Natural killer cell (primary cell): ENCODE results near the gene SEMA4F. TPM values are rescaled to one million over a fixed set of nuclear protein-coding genes. Genes with fewer than 3 reads are reported as not detected.

Source experiments
- ATAC-seq, 3 donors: fragments of 150-1000 bp in 2 of 3; fragments of 200-7000 bp in 1 of 3; cut with Tn5 transposase; 1 replicate in 1 of 3; 2 replicates in 2 of 3; pipeline ENCODE4 v1.10.0; 2021; ENCODE audit warnings: mild to moderate bottlenecking in 2 of 3, moderate library complexity in 2 of 3
- DNase-seq, 2 donors: peaks; one replicate each; pipeline versions ENCODE4 v3.0.0 to v3.0.0-alpha.2; 2013 to 2021; ENCODE audit warnings: mixed read lengths in 1 of 2
- H3K27ac ChIP-seq: one replicate; pipeline ENCODE4 v1.5.1; 2013; ENCODE audit warnings: mild to moderate bottlenecking, low read length
- H3K27me3 ChIP-seq: one replicate; pipeline ENCODE4 v1.6.1; 2013; ENCODE audit warnings: low read length; ENCODE audit not compliant: control insufficient read depth, insufficient read depth
- H3K36me3 ChIP-seq: one replicate; pipeline ENCODE4 v1.6.1; 2013; ENCODE audit warnings: low read length; ENCODE audit not compliant: control insufficient read depth, insufficient read depth
- H3K4me1 ChIP-seq: one replicate; pipeline ENCODE4 v1.6.1; 2013; ENCODE audit warnings: low read length; ENCODE audit not compliant: control insufficient read depth, insufficient read depth
- H3K4me3 ChIP-seq: one replicate; pipeline ENCODE4 v1.5.1; 2013; ENCODE audit warnings: low read length
- H3K9me3 ChIP-seq: one replicate; pipeline ENCODE4 v1.6.1; 2013; ENCODE audit warnings: low read length; ENCODE audit not compliant: control insufficient read depth, insufficient read depth
- H3K27ac Mint-ChIP-seq, 2 donors: one replicate each; pipeline ENCODE4 v1.8.0; 2022; ENCODE audit warnings: mild to moderate bottlenecking in 2 of 2, mixed read lengths in 2 of 2, moderate library complexity in 1 of 2
- H3K27me3 Mint-ChIP-seq, 2 donors: one replicate each; pipeline ENCODE4 v1.8.0; 2022; ENCODE audit warnings: low read depth in 2 of 2, mixed read lengths in 2 of 2
- H3K36me3 Mint-ChIP-seq: one replicate; pipeline ENCODE4 v1.8.0; 2022; ENCODE audit warnings: mixed read lengths
- H3K4me1 Mint-ChIP-seq, 2 donors: one replicate each; pipeline ENCODE4 v1.8.0; 2022; ENCODE audit warnings: mixed read lengths in 2 of 2
- H3K4me3 Mint-ChIP-seq: one replicate; pipeline ENCODE4 v1.8.0; 2022; ENCODE audit warnings: mild to moderate bottlenecking, moderate library complexity, mixed read lengths
- H3K9me3 Mint-ChIP-seq, 2 donors: one replicate each; pipeline ENCODE4 v1.8.0; 2022; ENCODE audit warnings: mixed read lengths in 2 of 2
- CTCF ChIP-seq: fragments of 200-600 bp; IDR thresholded peaks from one replicate; pipeline ENCODE4 v1.8.0; 2022; ENCODE audit warnings: antibody characterized with exemption
- WGBS: methylation state at CpG from one replicate; pipeline ENCODE4 v1.1.7; 2013; ENCODE audit warnings: missing lambda C conversion rate; ENCODE audit not compliant: insufficient coverage; 5-methylcytosine and 5-hydroxymethylcytosine counted together
- intact Hi-C: fragments of 100-400 bp; cut with micrococcal nuclease; formaldehyde crosslinking; loops from one replicate; pipeline ENCODE4 v1.14.2; 2022
- total RNA-seq, 4 donors: library from RNA; stranded (reverse); fragments of 120-200 nt in 1 of 4; gene quantifications; one replicate each; pipeline versions ENCODE4 v1.2.3 to v1.2.4, GENCODE V29; 2013 to 2022

SEMA4F gene
- total RNA-seq, 3 donors from 2014 or later (not counting 1 experiment from before 2014, with no cell fraction given) = 7.3 to 18.0 (median 10.8) TPM

DNA sequence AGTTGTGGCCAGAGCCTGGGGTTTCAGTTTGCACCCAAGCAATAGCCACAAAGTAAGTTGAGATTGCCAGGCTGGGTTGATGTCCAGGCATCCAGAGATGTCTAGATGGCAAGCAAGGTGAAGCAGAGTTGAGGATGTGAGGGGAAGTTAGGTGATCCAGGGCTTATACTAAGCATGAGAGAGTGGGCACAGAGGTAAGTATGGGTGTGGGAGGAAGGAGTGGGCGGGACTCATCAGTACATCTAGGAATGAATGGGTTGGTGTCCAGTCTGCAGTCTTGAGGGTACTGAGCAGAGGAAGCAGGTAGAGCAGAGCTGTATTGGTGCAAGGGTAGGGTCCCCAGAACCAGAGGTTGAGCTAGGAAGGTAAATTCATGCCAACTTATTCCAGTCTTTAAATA is 1.5 kb downstream of the SEMA4F start:
- peaks cover 3% of the 10 kb centered on the region for H3K36me3 ChIP-seq
- no peaks in the 10 kb centered on the region for H3K9me3 Mint-ChIP-seq
- peaks cover 13% of the 10 kb centered on the region for H3K4me1 ChIP-seq
- intact Hi-C loops = no loop called here
- ATAC-seq (no peak), DNase-seq (no peak)
- H3K4me1 Mint-ChIP-seq = peaks cover 10 to 27% of the 10 kb centered on the region in 2 donors
- no peaks in the 10 kb centered on the region for H3K9me3 ChIP-seq
- no peaks in the 10 kb centered on the region for H3K27me3 ChIP-seq
- TF ChIP-seq CTCF = no peak
- H3K27ac Mint-ChIP-seq = no peak overlapping the region
- no peak overlapping the region for H3K4me3 ChIP-seq
- 100% methylated on average over 1 of the region's 1 CpG for WGBS
- H3K27ac ChIP-seq = no peak overlapping the region
- H3K27me3 Mint-ChIP-seq = peaks cover 2 to 4% of the 10 kb centered on the region in 2 donors
- no peaks in the 10 kb centered on the region for H3K36me3 Mint-ChIP-seq
- peak overlapping the region; percentile 46 for H3K4me3 Mint-ChIP-seq

DNA sequence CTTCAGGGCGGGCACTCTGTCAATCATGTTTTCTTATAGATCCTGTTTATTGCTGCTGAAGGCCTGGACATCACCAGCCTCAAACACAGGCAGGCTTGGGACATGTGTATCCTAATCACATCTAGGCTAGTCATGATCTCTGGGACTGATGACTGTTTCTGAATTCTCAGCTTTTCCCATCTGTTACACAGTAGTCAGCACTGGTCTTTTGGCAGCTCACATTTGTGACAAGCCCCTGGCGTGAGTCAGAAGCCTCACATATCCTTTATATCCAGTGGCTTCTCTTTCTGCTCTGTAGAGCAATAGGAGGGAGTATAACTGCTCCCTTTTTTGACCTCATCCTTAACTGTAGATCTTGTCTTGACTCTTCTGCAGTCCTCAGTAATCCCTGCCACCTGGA is 4.5 kb downstream of the SEMA4F start:
- Histone ChIP-seq H3K27me3 (no peaks in the 10 kb centered on the region), H3K9me3 (no peaks in the 10 kb centered on the region), H3K36me3 (peaks cover 10% of the 10 kb centered on the region), H3K27ac (no peak overlapping the region), H3K4me3 (no peak overlapping the region), H3K4me1 (peaks cover 10% of the 10 kb centered on the region)
- Mint-ChIP-seq H3K27ac (no peak overlapping the region), H3K4me3 (no peak overlapping the region), H3K4me1 (peaks cover 10 to 26% of the 10 kb centered on the region in 2 donors), H3K36me3 (no peaks in the 10 kb centered on the region), H3K27me3 (no peaks in the 10 kb centered on the region), H3K9me3 (no peaks in the 10 kb centered on the region)
- DNase-seq = no peak
- no peak for TF ChIP-seq CTCF
- 90% methylated on average over 2 of the region's 2 CpGs for WGBS
- no peak for ATAC-seq
- intact Hi-C loops = no loop called here

GRCh38 chr2:74659462-74659861 is 5.4 kb downstream of the SEMA4F start:
- DNase-seq = no peak
- H3K36me3 ChIP-seq = peaks cover 10% of the 10 kb centered on the region
- Mint-ChIP-seq H3K4me1 (peaks cover 10 to 18% of the 10 kb centered on the region in 2 donors), H3K4me3 (no peak overlapping the region), H3K27me3 (no peaks in the 10 kb centered on the region), H3K36me3 (no peaks in the 10 kb centered on the region), H3K9me3 (no peaks in the 10 kb centered on the region), H3K27ac (no peak overlapping the region)
- no peak overlapping the region for H3K27ac ChIP-seq
- no peaks in the 10 kb centered on the region for H3K9me3 ChIP-seq
- H3K4me1 ChIP-seq = peaks cover 6% of the 10 kb centered on the region
- no peak overlapping the region for H3K4me3 ChIP-seq
- intact Hi-C loops = no loop called here
- no peaks in the 10 kb centered on the region for H3K27me3 ChIP-seq
- no peak for TF ChIP-seq CTCF
- WGBS = 48% methylated on average over 2 of the region's 2 CpGs
- ATAC-seq = no peak

GRCh38 chr2:74668087-74668486 is 14.0 kb downstream of the SEMA4F start:
- Histone ChIP-seq H3K9me3 (no peaks in the 10 kb centered on the region), H3K36me3 (peaks cover 3% of the 10 kb centered on the region), H3K4me1 (no peaks in the 10 kb centered on the region), H3K27me3 (no peaks in the 10 kb centered on the region), H3K27ac (no peak overlapping the region), H3K4me3 (no peak overlapping the region)
- Mint-ChIP-seq H3K27me3 (no peaks in the 10 kb centered on the region), H3K4me1 (peaks cover 0 to 11% of the 10 kb centered on the region in 2 donors), H3K4me3 (no peak overlapping the region), H3K9me3 (no peaks in the 10 kb centered on the region), H3K27ac (no peak overlapping the region), H3K36me3 (no peaks in the 10 kb centered on the region)
- 100% methylated on average over 1 of the region's 1 CpG for WGBS
- DNase-seq (no peak), ATAC-seq (no peak)
- no peak for TF ChIP-seq CTCF
- intact Hi-C loops = no loop called here
